ENCODE data around the gene OR51D1.

Gene OR51D1

GRCh38 chr11:4636962-4637661 lies at the start of gene OR51D1:
Gene OR51D1, plus strand, starts transcription at chr11:4637477. Its CDS starts 2,314 bp downstream, at chr11:4639791.
- peak; percentile 75 for DNase-seq

GRCh38 chr11:4589017-4589416 lies 48.3 kb upstream of the OR51D1 start:
- DNase-seq, result no peak

- DNase-seq, result no peak
These were observed 43.5 kb upstream of the OR51D1 start, which contains the start of gene OR52I1 for GRCh38 chr11:4593739-4594138. Gene OR52I1, plus strand, starts transcription at chr11:4594039. Its CDS starts 0 bp downstream, at chr11:4594039.

- no peak for DNase-seq
These were observed 32.2 kb upstream of the OR51D1 start for GRCh38 chr11:4605057-4605456.

GRCh38 chr11:4606231-4607015 lies 30.9 kb upstream of the OR51D1 start:
- no peak for DNase-seq

GRCh38 chr11:4607096-4607495 lies 30.2 kb upstream of the OR51D1 start:
- DNase-seq, result peak; percentile 17

GRCh38 chr11:4607781-4608666 lies 29.3 kb upstream of the OR51D1 start, which contains the start of gene TRIM68:
Gene TRIM68, minus strand, starts transcription at chr11:4608231. Its CDS starts 2,727 bp downstream, at chr11:4605504.
- DNase-seq, result peak; percentile 98

GRCh38 chr11:4610258-4610935 lies 26.9 kb upstream of the OR51D1 start:
- DNase-seq, result no peak

GRCh38 chr11:4611986-4612385 lies 25.3 kb upstream of the OR51D1 start:
- DNase-seq, result no peak

- no peak for DNase-seq
These were observed 21.3 kb upstream of the OR51D1 start for GRCh38 chr11:4615856-4616444.

GRCh38 chr11:4619514-4619913 lies 17.8 kb upstream of the OR51D1 start:
- no peak for DNase-seq

- DNase-seq, result peak; percentile 58
These were observed 10.8 kb upstream of the OR51D1 start for GRCh38 chr11:4626207-4627099.

GRCh38 chr11:4636136-4636535 lies 1.1 kb upstream of the OR51D1 start:
- DNase-seq, result no peak

GRCh38 chr11:4637662-4638047 lies 378 bp downstream of the OR51D1 start:
- DNase-seq, result no peak

GRCh38 chr11:4639931-4640330 lies 2.7 kb downstream of the OR51D1 start:
- DNase-seq, result no peak

- DNase-seq, result no peak
These were observed 4.2 kb downstream of the OR51D1 start for GRCh38 chr11:4641501-4641900.

GRCh38 chr11:4642043-4642442 lies 4.8 kb downstream of the OR51D1 start:
- no peak for DNase-seq

GRCh38 chr11:4643076-4643475 lies 5.8 kb downstream of the OR51D1 start:
- DNase-seq, result no peak

GRCh38 chr11:4643682-4644081 lies 6.4 kb downstream of the OR51D1 start, which contains the start of gene OR51E1:
Gene OR51E1, plus strand, starts transcription at chr11:4643982. Its CDS starts 8,545 bp downstream, at chr11:4652527.
- DNase-seq, result no peak

- no peak for DNase-seq
These were observed 7.0 kb downstream of the OR51D1 start for GRCh38 chr11:4644233-4644632.

GRCh38 chr11:4645974-4646373 lies 8.7 kb downstream of the OR51D1 start:
- DNase-seq, result no peak

Measured in NCI-H2227 treated with DMSO at 0.1 percent for 48 hours (cell line).